WERI-Rb-1 (cell line): ENCODE results near the gene MRPS12.

ENCODE experiments used
- DNase-seq: peaks from one replicate; pipeline ENCODE4 v3.0.0-alpha.2; 2020
- H3K27ac ChIP-seq: fragments of 250-450 bp; sonication (Bioruptor Pico); 2 replicates; pipeline ENCODE4 v1.5.1; 2020; ENCODE audit warnings: mild to moderate bottlenecking, moderate library complexity
- H3K27me3 ChIP-seq: fragments of 250-450 bp; sonication (Bioruptor Pico); 2 replicates; pipeline ENCODE4 v1.5.1; 2021; ENCODE audit warnings: mild to moderate bottlenecking, low read depth, moderate library complexity; ENCODE audit not compliant: insufficient read depth, severe bottlenecking
- H3K36me3 ChIP-seq: fragments of 250-450 bp; sonication (Bioruptor Pico); 2 replicates; pipeline ENCODE4 v1.5.1; 2020; ENCODE audit warnings: mild to moderate bottlenecking, moderate library complexity
- H3K4me3 ChIP-seq: 2 replicates; pipeline ENCODE4 v1.5.1; 2011; ENCODE audit warnings: low read depth, mild to moderate bottlenecking, control low read depth, low read length
- H3K9me3 ChIP-seq: fragments of 250-450 bp; sonication (Bioruptor Pico); 2 replicates; pipeline ENCODE4 v1.5.1; 2021; ENCODE audit warnings: mild to moderate bottlenecking, moderate library complexity; ENCODE audit not compliant: severe bottlenecking
- TF ChIP-seq, protein P1 (sequence below): IDR thresholded peaks from 2 replicates; pipeline ENCODE4 v1.5.1; 2011; ENCODE audit warnings: low read depth, mild to moderate bottlenecking, control low read depth, inconsistent platforms, low read length

MRPS12 gene

DNA sequence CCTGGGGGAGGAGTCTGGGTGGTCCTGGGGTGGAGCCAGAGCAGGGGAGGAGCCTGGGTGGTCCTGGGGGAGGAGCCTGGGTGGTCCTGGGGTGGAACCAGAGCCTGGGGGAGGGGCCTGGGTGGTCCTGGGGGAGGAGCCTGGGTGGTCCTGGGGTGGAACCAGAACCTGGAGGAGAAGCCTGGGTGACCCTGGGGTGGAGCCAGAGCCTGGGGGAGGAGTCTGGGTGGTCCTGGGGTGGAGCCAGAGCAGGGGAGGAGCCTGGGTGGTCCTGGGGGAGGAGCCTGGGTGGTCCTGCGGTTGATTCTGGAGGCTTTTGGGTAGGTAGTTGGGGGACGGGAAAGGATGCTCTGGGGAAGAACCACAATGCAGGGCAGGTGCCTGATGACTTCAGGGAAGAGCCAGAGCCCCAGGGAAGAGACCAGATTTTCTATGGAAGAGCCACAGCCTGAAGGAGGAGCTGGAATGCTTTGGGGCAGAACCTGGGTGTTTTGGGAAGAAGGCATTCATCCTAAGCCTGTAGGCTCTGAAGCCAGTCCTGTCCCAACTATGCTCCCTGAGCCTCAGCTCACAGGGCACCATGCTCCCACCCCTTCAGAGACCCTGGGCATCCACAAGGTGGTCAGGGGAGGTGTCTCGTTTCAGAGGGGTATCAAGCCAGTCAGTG, 15.0 kb downstream of the MRPS12 start:
- H3K36me3 ChIP-seq = peaks cover 48% of the 10 kb centered on the region
- TF ChIP-seq, protein P1, sequence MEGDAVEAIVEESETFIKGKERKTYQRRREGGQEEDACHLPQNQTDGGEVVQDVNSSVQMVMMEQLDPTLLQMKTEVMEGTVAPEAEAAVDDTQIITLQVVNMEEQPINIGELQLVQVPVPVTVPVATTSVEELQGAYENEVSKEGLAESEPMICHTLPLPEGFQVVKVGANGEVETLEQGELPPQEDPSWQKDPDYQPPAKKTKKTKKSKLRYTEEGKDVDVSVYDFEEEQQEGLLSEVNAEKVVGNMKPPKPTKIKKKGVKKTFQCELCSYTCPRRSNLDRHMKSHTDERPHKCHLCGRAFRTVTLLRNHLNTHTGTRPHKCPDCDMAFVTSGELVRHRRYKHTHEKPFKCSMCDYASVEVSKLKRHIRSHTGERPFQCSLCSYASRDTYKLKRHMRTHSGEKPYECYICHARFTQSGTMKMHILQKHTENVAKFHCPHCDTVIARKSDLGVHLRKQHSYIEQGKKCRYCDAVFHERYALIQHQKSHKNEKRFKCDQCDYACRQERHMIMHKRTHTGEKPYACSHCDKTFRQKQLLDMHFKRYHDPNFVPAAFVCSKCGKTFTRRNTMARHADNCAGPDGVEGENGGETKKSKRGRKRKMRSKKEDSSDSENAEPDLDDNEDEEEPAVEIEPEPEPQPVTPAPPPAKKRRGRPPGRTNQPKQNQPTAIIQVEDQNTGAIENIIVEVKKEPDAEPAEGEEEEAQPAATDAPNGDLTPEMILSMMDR = no peak
- DNase-seq = no peak
- no peak overlapping the region for H3K27ac ChIP-seq
- no peaks in the 10 kb centered on the region for H3K9me3 ChIP-seq
- H3K27me3 ChIP-seq = no peaks in the 10 kb centered on the region
- no peak overlapping the region for H3K4me3 ChIP-seq

DNA sequence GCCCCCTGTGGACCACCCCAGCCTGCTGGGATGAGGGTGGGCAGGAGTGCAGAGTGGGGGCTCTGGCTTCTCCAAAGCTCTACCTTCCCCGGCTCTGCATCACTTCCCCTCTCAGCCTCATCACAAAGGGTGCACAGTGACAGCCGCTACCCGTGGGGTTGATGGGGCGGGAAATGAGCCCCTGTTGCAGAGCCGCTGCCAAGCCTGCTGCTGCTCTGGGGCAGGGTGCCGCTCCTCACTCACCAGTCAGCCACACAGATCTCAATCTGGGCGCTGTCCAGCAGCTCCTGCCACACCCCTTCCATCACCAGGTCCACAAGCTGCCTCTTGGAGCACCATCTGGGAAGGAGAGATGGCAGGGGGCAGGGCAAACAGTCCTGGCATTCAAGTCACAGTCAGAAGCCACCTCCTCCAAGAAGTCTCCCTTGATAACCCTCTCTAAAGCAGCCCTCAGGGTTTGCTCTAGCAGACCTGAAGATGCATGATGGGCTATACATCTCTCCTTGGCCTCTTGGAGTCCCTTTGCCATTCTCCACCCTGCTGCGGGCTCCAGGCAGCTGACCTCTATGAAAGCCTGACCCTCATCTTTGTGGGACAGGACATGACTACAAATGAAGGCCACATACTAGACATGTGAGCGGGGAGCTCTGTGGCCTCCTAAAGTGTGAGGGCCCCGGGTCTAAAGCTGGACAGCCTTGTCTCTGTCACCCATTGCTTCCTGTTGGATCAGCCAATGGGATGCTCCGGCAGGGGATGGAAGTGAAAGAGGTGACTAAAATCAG, 15.7 kb downstream of the MRPS12 start:
- no peak for DNase-seq
- H3K27me3 ChIP-seq = no peaks in the 10 kb centered on the region
- no peak overlapping the region for H3K4me3 ChIP-seq
- peaks cover 52% of the 10 kb centered on the region for H3K36me3 ChIP-seq
- no peak overlapping the region for H3K27ac ChIP-seq
- TF ChIP-seq, protein P1 = no peak
- H3K9me3 ChIP-seq = no peaks in the 10 kb centered on the region

DNA sequence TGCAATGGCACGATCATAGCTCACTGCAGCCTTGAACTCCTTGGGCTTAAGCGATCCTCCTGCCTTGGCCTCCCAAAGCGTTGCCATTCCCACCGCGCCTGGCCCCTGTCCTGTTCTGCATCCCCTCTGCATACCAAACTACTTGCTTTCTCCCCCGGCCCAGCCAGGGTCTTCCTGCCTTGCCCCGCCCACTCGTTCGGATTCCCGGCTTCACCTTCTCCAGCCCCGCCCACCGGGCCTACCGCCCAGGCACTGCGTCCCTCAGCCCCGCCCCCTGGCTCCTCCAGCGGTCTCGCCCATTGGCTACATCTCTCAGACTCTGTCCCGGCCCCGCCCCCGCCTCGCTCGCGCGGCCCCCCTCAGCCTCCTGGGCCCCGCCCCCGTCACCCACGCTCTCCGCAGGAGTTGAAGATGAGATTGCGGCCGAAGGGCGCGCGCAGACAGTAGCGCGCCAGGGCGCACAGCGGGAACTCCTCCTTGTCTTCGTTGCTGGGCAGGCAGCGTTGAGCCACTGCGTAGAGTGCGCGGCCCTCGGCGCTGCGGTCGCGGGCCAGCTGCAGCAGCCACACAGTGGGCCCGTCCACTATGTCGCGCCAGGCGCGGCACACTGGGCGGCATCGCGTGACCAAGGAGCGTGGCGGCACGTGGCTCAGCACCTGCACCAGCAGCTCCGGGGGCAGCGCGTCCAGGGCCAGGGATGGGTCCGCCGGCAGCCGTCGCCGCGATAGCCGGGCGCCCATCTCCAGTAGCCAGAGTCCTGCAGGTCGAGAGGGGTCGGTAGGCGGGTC, 19.0 kb downstream of the MRPS12 start:
- Histone ChIP-seq H3K9me3 (no peaks in the 10 kb centered on the region), H3K4me3 (no peak overlapping the region), H3K27ac (no peak overlapping the region), H3K27me3 (no peaks in the 10 kb centered on the region), H3K36me3 (peaks cover 44% of the 10 kb centered on the region)
- TF ChIP-seq, protein P1 = no peak
- no peak for DNase-seq

DNA sequence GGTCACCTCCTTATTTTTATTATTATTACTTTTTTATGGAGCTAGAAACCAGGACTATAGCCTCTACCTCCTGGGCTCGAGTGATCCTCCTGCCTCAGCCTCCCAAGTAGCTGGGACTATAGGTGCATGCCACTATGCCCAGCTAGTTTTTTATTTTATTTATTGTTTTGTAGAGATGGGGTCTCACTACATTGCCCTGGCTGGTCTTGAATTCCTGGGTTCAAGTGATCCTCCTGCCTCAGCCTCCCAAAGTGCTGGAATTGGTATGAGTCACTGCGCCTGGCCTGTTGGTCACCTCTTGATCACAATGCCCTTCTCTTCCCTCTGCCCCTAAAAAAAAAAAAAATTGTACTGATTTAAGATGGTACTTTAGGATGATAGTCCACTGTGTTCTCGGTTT, 20.4 kb downstream of the MRPS12 start:
- DNase-seq = no peak
- no peak overlapping the region for H3K4me3 ChIP-seq
- peaks cover 40% of the 10 kb centered on the region for H3K36me3 ChIP-seq
- no peaks in the 10 kb centered on the region for H3K9me3 ChIP-seq
- TF ChIP-seq, protein P1 = no peak
- H3K27ac ChIP-seq = no peak overlapping the region
- no peaks in the 10 kb centered on the region for H3K27me3 ChIP-seq

DNA sequence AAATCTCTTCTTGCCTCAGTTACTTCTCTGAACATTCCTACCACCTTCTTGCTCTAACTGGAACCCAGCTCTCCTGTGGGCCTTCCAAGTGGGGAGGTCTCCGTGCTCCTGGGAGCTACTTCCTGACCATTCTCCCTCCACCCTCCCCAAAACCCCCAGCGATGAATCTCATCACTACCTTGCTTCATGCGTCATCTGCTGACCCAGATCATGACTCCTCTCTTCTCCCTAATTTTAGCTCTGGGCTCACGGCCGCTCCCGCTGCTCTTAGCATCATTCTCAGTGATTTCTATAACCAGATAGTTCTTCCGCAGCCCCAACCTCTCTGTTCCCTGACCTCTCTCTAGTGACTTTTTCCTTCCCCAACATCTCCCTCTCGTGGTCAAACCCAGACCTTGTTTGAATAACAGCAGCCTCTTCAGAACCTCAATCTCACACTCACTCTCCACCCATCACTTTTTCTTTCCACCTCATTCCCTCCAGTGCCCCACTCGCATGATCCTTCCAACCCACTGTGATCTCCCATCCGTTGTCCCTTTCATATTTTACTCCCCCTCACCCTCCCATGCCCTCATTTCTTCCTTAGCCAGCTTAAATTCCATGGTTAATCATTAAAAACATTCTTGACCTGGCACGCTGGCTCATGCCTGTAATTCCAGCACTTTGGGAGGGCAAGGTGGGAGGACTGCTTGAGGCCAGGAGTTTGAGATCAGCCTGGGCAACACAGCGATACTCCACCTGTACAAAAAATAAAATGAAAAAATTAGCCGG, 21.8 kb downstream of the MRPS12 start:
- H3K27ac ChIP-seq = no peak overlapping the region
- no peaks in the 10 kb centered on the region for H3K9me3 ChIP-seq
- H3K27me3 ChIP-seq = no peaks in the 10 kb centered on the region
- DNase-seq = no peak
- TF ChIP-seq, protein P1 = 0 out of 2 replicates have a peak, but pooled peaks have one; percentile 1
- peaks cover 33% of the 10 kb centered on the region for H3K36me3 ChIP-seq
- no peak overlapping the region for H3K4me3 ChIP-seq
